ENCODE measurements around the gene IRF2. TPM values are rescaled to one million over a fixed set of nuclear protein-coding genes. Genes with fewer than 3 reads are reported as not detected.
"Not testable (repeated sequence)": the region's sequence is repeated elsewhere in the genome, so short reads cannot be mapped to it uniquely, and the experiment has no call there.

IRF2 gene
- total RNA-seq, 1 donor from 2014 or later, result 80.8 TPM

DNA sequence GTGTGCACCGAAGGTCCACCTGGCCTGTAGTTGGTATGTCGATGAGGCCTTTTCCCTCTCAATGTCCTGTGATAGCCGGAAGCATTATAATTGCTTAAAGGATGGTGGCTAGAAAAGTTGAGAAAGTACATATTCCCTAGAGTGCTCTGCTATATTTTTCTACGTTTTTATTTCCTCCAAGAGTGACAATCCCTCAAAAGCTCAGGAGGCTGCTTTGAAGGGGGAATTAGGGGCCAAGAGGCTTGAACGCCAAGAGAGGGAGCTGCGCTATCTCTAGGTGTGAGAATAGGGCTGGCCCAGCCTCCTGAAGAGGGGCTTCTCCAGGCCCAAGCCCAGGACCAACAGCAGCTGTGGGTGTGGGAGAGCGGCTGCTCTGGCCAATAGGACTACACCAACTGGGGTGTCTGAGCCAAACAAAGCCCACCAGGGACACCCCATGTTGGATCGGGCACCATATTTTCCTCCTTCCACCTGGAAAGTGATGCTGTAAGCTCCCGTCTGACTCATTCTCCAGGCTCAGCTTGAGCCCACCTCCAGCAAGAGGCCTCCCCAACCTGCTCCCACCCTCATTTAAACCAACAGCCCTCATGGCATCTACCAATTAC lies 124.0 kb downstream of the IRF2 start:
- intact Hi-C loops (cut with micrococcal nuclease), result no loop called here

DNA sequence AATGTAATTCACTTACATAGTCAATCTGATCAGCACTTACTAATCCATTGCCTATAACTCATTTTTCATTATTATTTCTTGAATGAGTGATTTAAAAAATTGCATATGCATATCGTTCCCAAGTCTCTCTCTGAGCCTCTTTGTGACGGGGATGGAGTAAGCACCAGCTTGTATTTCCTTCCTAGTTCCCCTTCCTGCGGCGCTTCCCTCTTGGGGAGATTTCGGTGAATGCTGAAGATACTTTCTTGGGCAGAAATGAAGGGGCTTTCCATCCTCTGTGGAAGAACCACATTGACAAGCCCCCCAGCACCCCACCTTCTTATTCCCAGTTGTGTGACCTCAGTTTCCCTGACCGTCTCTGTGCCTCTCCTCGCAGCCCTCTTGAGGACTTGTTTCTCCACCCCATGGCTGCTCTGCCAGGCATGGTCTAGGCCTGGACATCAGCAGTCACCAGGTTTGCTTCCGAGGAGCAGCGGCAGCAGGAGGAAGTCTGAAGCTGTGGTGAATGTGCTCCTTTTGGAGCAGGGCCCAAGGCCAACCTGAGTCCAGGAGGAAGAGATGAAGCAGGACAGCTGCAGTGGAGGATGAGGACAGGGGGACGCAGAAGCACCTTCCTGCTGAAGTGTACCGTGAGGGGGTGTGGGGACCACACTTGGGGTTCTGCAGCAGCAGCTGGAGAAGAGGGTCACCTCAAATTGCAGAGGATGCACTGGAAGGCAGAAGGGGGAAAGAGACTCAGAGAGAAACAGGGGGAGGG lies 124.9 kb downstream of the IRF2 start:
- intact Hi-C loops (cut with micrococcal nuclease), result no loop called here

DNA sequence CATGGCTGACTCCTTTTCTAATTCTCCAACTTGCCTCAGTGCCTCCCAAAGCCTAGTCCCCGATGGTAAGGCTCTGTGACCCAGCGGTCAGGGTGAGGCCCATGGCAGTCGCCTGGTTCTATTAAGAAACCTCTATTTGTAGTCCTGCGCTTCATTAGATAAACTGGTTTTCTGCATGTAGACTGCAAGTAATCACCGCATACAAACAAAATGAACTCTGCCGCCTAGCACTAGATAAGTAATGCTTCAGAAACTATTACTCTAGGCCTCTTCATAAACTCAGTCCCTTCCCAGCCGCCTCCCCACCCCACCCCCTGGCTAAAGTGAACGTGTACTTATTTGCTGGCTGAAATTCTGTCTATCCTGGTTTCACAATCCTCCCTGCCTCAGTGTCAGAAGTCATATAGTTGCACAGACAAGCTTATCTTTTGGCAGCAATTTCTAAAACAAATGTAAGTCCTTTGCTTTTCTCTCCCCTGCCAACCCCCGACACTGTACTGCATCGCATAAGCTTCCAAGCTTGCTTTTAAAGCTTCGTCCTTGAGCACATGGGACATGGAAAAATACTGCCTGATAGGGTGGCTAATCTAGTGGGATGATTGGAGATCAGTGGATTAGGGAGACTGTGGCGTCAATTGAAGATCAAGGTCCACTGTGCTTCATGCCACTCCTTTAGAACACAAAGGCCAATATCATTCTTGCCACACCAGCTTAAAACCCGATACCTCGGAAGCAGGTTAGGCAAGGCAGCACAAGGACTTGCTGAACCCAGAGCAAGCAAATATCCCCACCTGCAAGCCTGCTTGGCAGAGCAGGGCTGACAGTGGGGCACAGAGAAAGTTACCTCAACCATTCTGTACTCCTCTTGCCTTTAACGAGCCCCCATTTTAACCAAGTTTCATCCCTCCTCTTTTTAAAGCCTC lies 125.8 kb downstream of the IRF2 start:
- intact Hi-C loops (cut with micrococcal nuclease), result no loop called here

DNA sequence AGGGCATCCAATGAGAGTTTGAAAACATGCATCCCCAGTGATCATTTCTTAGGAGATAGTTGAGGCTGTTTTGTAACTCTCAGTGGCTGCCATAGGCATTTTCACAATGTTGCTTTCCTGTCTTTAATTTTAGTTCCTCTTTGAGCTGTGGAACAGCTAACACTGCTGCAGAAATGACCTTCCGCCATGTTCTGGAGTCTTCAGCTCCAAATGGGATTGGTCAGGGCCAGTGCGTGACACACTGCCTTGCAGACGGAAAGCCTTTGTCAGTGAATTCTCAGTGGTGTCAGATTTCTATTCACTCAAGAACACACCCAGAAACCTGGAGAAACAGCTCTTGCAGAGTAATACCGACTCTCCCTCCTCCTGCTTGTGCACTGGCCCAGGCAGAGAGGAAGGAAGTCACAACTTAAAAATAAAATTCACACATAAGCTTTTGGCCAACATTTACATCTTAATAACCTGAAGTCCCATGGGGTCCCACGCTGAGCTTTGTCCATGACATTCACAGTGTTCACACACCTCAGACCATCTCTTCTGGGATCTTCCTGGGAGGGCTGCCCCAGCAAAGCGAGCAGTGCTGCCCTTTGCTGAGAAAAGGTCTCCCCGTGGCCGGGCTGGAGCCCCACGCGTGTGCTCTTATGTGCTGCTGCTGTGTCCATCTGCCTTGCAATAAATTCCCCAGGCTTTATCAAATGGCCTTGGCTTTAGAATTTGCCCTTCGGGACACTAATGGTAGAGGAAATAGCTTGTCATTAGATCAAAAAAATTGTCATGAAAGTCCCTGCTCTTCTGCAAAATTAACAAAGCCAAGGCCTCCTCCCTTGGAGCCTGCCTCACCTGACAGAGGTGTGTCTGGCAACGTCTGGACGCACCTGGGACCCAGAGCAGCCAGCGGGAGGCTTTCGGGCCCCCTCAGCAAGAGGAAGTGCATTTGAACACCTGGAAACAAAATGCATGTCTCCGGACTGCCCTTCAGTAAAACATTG lies 126.8 kb downstream of the IRF2 start:
- intact Hi-C loops (cut with micrococcal nuclease), result no loop called here

DNA sequence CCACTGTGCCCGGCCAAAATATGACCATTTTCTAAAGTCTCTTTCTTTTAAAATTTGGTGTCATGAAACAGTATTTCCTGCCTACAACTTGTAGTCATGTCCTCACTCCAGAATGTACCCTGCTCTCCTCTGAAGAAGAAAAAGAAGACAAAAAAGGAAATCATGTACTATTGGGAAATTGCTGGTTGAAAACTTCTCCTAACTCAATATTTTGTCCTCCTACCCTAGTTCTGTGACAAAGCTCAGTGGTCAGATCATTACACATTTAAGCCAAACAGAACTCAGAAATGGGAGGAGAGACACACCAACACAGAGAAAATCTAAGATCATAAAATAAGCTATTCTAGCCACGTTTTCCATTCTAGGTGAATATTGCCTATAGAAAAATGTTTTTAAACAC lies 127.7 kb downstream of the IRF2 start:
- intact Hi-C loops (cut with micrococcal nuclease), result no loop called here

DNA sequence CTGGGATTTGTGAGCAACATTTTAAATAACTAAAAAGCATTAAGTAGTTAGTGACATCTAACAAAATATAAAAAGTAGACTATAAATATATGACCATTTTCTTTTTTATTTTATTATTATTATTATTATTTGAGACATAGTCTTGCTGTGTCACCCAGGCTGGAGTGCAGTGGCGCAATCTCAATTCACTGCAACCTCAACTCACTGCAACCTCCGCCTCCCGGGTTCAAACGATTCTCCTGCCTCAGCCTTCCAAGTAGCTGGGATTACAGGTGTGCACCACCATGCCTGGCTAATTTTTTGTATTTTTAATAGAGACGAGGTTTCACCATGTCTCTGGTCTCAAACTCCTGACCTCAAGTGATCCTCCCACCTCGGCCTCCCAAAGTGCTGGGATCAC lies 128.1 kb downstream of the IRF2 start:
- intact Hi-C loops (cut with micrococcal nuclease), result not testable (repeated sequence)

DNA sequence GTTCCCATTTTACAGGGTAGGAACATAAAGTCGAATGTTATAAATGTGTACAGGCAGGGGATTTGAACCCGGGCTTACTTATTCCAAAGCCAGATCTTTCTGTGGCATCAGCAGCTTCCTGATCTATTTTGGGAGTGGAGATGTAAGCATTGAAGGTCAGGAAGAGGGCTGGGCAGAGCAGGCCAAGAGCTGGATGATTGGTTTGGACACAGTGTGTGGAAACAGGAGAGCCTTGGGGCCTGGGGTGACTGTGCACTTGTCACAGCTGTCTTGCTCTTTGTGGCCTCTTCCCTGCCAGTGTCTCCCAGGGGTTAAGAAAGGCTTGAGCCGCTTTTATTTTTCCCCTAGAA lies 128.8 kb downstream of the IRF2 start:
- intact Hi-C loops (cut with micrococcal nuclease), result loop anchor here (2.0 kb wide), 1 partner anchor 191 kb away; no protein-coding TSS in a partner anchor

DNA sequence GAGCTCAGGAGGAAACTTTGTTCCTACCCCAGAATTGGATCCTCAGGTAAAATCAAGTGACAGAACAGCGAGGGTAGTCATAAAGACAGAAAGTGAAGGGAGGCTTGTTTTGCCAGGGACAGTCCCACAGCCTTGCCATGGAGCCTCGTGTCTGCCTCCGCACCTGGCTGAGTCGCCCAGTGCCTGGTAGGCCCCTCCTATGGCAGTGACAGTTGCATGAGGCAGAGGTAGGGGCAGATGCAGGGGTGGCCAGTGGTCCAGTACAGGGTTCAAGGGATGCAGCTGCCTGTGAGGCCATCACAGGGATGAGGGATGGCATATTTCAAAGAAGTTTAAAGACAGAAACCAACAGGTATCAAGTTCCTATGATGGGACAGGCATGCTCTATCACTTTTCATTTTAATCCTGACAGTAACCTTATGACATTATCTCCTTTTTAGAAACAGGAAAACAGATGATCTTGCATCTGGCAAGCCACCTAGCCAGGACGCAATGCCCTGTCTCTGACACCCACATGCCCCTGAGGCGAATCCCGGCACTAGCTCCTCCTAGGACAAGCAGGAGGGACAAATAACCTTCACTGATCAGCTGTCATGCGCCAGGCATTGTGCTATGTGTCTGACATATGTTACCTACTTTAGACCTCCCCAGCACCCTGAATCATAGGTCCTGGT lies 129.3 kb downstream of the IRF2 start:
- intact Hi-C loops (cut with micrococcal nuclease), result loop anchor here (2.0 to 5.0 kb wide), 2 partner anchors 42 to 192 kb away; no protein-coding TSS in a partner anchor

DNA sequence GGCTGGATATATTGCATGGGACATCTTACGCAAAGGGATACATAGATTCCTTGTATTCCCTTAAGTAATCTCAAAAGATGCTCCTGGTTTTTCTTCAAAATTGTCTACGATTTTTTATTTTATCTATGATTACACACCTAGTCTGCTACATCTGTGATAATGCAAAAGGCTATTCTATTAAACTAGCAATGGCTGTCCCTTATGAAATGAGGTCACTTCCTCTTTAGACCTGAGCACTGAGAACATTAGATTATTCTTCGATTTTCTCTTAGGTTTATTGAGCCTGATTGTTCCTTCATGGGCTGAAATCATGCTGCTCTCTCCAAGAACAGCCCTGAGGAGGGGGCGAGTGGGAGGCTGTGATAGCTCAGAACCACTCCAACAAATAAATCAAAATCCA lies 129.9 kb downstream of the IRF2 start:
- intact Hi-C loops (cut with micrococcal nuclease), result loop anchor here (2.0 to 5.0 kb wide), 2 partner anchors 43 to 192 kb away; no protein-coding TSS in a partner anchor

DNA sequence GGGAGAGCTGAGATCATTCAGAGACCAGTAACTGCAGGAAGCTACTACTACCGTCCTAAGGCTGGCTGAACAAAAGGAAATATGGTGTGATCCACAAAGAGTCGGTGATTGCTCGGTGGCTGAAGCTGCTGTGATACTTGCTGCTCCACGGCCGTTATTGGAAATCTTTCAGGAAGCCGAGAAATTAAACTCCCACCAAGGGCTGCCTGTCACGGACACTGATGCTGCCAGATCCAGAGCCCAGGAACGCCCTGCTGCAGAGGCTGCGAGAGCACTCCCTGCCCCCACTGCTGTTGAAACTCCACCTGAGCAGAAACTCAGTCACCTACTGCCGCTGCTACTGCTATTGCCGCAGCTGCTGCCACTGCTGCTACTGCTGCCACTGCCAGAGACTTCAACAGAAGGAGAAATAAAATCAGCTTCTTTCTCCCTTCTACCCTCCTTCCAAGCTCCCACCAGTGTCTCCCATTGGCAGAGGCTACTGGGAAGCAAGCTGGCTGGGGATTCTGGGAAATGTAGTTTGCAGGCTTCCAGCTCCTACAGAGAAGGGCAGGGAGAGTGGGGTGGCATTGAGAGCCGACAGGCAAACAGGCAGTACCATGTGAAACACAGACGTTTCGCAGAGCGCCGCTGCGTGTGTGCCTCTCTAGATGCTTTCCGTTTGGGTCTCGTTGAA lies 130.7 kb downstream of the IRF2 start:
- intact Hi-C loops (cut with micrococcal nuclease), result loop anchor here (2.0 to 5.0 kb wide), 2 partner anchors 44 to 193 kb away; no protein-coding TSS in a partner anchor

DNA sequence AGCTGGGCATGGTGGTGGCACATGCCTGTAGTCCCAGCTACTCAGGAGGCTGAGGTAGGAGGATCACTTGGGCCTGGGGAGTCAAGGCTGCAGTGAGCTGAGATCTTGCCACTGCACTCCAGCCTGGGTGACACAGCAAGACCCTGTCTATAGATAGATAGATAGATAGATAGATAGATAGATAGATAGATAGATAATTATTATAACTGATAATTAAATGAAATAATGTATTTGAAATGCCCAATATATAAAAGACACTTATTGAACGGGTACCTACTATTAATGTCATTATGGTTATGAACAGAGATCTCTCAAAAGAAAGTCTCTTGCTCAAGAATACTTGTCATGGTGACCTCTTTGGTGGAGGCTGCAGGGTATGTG lies 131.5 kb downstream of the IRF2 start:
- intact Hi-C loops (cut with micrococcal nuclease), result loop anchor here (5.0 kb wide), 1 partner anchor 44 kb away; no protein-coding TSS in a partner anchor

DNA sequence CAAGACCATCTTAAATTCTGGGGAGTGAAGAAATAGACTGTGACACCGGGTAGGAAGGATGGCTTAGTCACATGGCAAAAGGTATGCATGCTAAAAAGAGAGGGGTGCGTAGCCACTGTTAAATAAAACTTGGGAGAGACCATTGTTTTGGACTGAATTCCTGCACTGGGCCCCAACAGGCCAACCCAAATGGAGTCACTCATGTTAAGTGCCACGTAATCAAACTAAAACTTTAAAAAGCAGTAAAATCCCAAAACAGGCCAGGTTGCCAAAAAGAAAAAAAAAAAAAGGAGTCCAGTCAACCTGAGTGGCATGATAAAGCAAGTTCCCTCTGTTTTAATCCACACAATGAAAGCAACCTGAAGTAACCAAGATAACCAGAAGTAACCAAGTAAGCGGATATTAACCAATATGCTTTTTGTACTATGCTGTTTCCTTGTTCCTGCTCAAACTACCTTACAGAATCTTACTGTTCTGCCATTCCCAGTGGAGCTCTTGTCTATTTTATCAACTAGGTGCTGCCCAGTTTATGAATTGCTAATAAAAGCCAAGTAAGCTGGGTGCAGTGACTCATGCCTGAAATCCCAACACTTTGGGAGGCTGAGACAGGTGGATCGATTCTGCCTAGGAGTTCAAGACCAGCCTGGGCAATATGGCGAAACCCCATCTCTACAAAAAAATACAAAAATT lies 132.0 kb downstream of the IRF2 start:
- intact Hi-C loops (cut with micrococcal nuclease), result loop anchor here (5.0 kb wide), 1 partner anchor 45 kb away; no protein-coding TSS in a partner anchor

DNA sequence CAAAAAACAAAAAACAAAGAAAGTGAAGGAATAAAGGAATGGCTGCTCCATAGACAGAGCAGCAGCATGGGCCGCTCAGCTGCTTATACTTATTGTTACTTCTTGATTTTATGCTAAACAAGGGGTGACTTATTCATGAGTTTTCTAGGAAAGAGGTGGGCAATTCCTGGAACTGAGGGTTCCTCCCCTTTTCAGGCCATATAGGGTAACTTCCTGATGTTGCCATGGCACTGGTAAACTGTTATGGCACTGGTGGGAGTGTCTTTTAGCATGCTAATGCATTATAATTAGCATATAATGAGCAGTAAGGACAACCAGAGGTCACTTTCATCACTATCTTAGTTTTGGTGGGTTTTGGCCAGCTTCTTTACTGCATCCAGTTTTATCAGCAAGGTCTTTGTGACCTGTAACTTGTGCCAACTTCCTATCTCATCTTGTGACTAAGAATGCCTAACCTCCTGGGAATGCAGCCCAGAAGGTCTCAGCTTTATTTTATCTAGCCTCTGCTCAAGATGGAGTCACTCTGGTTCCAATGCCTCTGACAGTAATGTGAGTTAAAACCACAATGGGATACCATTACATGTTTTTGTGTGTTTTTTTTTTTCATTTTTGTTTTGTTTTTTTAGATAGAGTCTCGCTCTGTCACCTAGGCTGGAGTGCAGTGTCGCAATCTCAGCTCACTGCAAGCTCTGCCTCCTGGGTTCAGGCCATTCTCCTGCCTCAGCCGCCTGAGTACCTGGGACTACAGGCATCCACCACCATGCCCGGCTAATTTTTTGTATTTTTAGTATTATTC lies 134.8 kb downstream of the IRF2 start:
- intact Hi-C loops (cut with micrococcal nuclease), result loop anchor here (5.0 kb wide), 1 partner anchor 48 kb away; no protein-coding TSS in a partner anchor

DNA sequence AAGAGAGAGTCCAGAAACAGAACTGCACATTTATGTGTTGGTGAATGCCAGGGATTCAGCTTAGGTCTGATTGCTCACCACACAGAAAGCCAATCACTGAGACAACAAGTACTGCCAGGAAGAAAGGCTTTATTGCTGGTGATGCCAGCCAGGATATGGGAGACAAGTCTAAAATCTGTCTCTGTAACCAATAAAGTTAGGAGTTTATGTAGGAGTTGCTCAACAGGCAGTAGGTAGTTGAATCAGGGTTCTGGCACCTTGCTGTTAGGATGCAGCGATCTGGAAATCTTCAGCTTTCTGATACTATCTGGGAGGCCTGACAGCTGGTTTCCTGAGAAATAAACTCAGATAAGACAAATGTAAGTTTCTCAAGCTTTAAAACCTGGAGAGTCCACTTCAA lies 136.4 kb downstream of the IRF2 start:
- intact Hi-C loops (cut with micrococcal nuclease), result no loop called here
